Gastroesophageal sphincter (tissue), 4 donors: ENCODE data around the gene NAP1L1. TPM values are rescaled to one million over a fixed set of nuclear protein-coding genes. Genes with fewer than 3 reads are reported as not detected.

Source experiments
- ATAC-seq: fragments of 150-250 bp; one replicate; pipeline ENCODE4 v1.9.1; 2016; ENCODE audit warnings: mild to moderate bottlenecking, moderate library complexity
- H3K27ac ChIP-seq, 4 donors: fragments of 200-600 bp; sonication (generic) in 3 of 4; 1 replicate in 3 of 4; 2 replicates in 1 of 4; pipeline ENCODE4 v1.5.1; 2016 to 2019
- H3K27me3 ChIP-seq: fragments of 200-600 bp; sonication (generic); one replicate; pipeline ENCODE4 v1.5.1; 2019
- H3K36me3 ChIP-seq, 2 donors: fragments of 200-600 bp; sonication (generic); one replicate each; pipeline ENCODE4 v1.5.1; 2019; ENCODE audit warnings: control low read depth in 1 of 2
- H3K4me1 ChIP-seq, 3 donors: fragments of 200-600 bp; sonication (generic); 1 replicate in 2 of 3; 2 replicates in 1 of 3; pipeline ENCODE4 v1.5.1; 2016 to 2019; ENCODE audit warnings: control low read depth in 2 of 3
- H3K4me3 ChIP-seq, 2 donors: fragments of 200-600 bp; sonication (generic); one replicate each; pipeline ENCODE4 v1.5.1; 2019; ENCODE audit warnings: mild to moderate bottlenecking in 1 of 2, moderate library complexity in 1 of 2
- H3K9me3 ChIP-seq, 3 donors: fragments of 200-600 bp; sonication (generic); one replicate each; pipeline ENCODE4 v1.5.1; 2017 to 2019; ENCODE audit warnings: control low read depth in 2 of 3
- CTCF ChIP-seq, 4 experiments: fragments of 200-600 bp in 2 of 4; fragments of 450-650 bp in 2 of 4; sonication (generic) in 1 of 4; IDR thresholded peaks; one replicate each; pipeline ENCODE4 v1.5.1; 2017 to 2019; ENCODE audit warnings: antibody characterized with exemption in 4 of 4, mild to moderate bottlenecking in 2 of 4, moderate library complexity in 2 of 4
- EP300 ChIP-seq: sonication (generic); formaldehyde crosslinking; IDR thresholded peaks from one replicate; pipeline ENCODE4 v1.6.1; 2017; ENCODE audit warnings: antibody characterized with exemption, mild to moderate bottlenecking
- POLR2A ChIP-seq, 2 donors: fragments of 450-650 bp; IDR thresholded peaks; one replicate each; pipeline ENCODE4 v1.6.1; 2017; ENCODE audit warnings: antibody characterized with exemption in 2 of 2, mild to moderate bottlenecking in 2 of 2, moderate library complexity in 1 of 2
- POLR2AphosphoS5 ChIP-seq: sonication (generic); formaldehyde crosslinking; IDR thresholded peaks from one replicate; pipeline ENCODE4 v1.6.1; 2017; ENCODE audit warnings: antibody characterized with exemption
- WGBS, 2 donors: methylation state at CpG; one replicate each; pipeline ENCODE4 v1.1.5; 2018; ENCODE audit warnings: low coverage in 1 of 2; 5-methylcytosine and 5-hydroxymethylcytosine counted together
- total RNA-seq, 4 donors: library from RNA; depleted of rRNA; stranded (reverse); fragments of >200 nt; gene quantifications; one replicate each; pipeline ENCODE4 v1.1.0, GENCODE V29; 2016

Gene NAP1L1
- total RNA-seq, 4 donors from 2014 or later: 329 to 486 (median 395) TPM

- H3K4me3 ChIP-seq: peak within 1 kb of the TSS; percentile 76 to 78
- H3K27me3 ChIP-seq: no peaks in the 10 kb centered on the region
- H3K9me3 ChIP-seq: no peaks in the 10 kb centered on the region
- TF ChIP-seq POLR2AphosphoS5: peak; percentile 82
- TF ChIP-seq EP300: no peak
- TF ChIP-seq POLR2A (IDR thresholded peaks at IDR 0.05): peak; percentile 85 to 92
- peak; percentile 11 to 86 (median 71) for TF ChIP-seq CTCF (IDR thresholded peaks at IDR 0.05)
- ATAC-seq: peak; percentile 95
- no peaks in the 10 kb centered on the region for H3K36me3 ChIP-seq
- H3K4me1 ChIP-seq: peaks cover 0 to 28% (median 0%) of the 10 kb centered on the region in 3 donors
- H3K27ac ChIP-seq: peak within 1 kb of the TSS; percentile 93 to 96 (median 96)
- WGBS, 2 donors: no CpG with 5 or more reads among the region's 67 CpGs
These were observed 53.0 kb downstream of the NAP1L1 start, which contains the start of gene PHLDA1 for GRCh38 chr12:76031414-76032042. TSS of gene PHLDA1 (minus strand) at chr12:76031776.

DNA sequence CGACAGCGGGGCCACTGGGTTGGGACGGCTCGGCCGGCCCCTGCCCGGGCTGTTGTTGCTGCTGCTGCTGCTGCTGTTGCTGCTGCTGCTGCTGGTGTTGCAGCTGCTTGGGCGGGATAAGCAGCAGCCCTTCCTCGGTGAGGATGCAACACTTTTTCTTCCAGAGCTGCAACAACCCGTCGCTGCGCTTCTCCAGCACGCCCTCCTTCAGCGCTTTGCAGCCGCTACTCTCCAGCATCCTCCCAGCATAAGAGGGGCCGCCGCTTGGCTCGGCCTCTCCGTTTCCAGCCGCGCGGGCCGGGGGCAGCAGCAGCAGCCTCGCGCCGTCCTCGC, 53.4 kb downstream of the NAP1L1 start:
- Histone ChIP-seq H3K4me1 (peaks cover 0 to 27% (median 0%) of the 10 kb centered on the region in 3 donors), H3K27ac (peak overlapping the region; percentile 9 to 96 (median 96)), H3K4me3 (peak overlapping the region; percentile 76 to 78), H3K9me3 (no peaks in the 10 kb centered on the region), H3K36me3 (no peaks in the 10 kb centered on the region), H3K27me3 (no peaks in the 10 kb centered on the region)
- no peak for TF ChIP-seq CTCF (IDR thresholded peaks at IDR 0.05)
- ATAC-seq: peak; percentile 20
- WGBS, 2 donors: no CpG with 5 or more reads among the region's 26 CpGs

GRCh38 chr12:76030341-76031080, 54.0 kb downstream of the NAP1L1 start:
- whole genome bisulfite sequencing, 2 donors: 0% methylated on average over 3 to 4 of the region's 40 CpGs
- Histone ChIP-seq H3K27me3 (no peaks in the 10 kb centered on the region), H3K36me3 (no peaks in the 10 kb centered on the region), H3K27ac (peak overlapping the region in 3 of 4 donors; percentile 96), H3K4me3 (peak overlapping the region; percentile 76 to 78), H3K4me1 (peaks cover 0 to 27% (median 0%) of the 10 kb centered on the region in 3 donors), H3K9me3 (no peaks in the 10 kb centered on the region)
- peak in 1 of 4 experiments; percentile 16 for TF ChIP-seq CTCF (IDR thresholded peaks at IDR 0.05)
- TF ChIP-seq EP300: no peak
- ATAC-seq: peak; percentile 2

- Histone ChIP-seq H3K9me3 (no peaks in the 10 kb centered on the region), H3K27ac (peak overlapping the region in 3 of 4 donors; percentile 96), H3K36me3 (no peaks in the 10 kb centered on the region), H3K4me3 (peak overlapping the region; percentile 76 to 78), H3K4me1 (peaks cover 0 to 27% (median 0%) of the 10 kb centered on the region in 3 donors), H3K27me3 (no peaks in the 10 kb centered on the region)
- no peak for TF ChIP-seq POLR2AphosphoS5
- TF ChIP-seq POLR2A (IDR thresholded peaks at IDR 0.05): peak in 1 of 2 donors; percentile 20
- TF ChIP-seq CTCF (IDR thresholded peaks at IDR 0.05): no peak
- TF ChIP-seq EP300: no peak
- WGBS, 2 donors: 3 to 4% methylated on average over 7 to 20 of the region's 22 CpGs
- ATAC-seq: no peak
These were observed 54.5 kb downstream of the NAP1L1 start for GRCh38 chr12:76029982-76030340.
